GM23338 (cell line): Measurements from ENCODE around the gene TNPO3. TPM values are rescaled to one million over a fixed set of nuclear protein-coding genes. Genes with fewer than 3 reads are reported as not detected.

Source experiments
- ATAC-seq: fragments of 200-7000 bp; cut with Tn5 transposase; 3 replicates; pipeline ENCODE4 v1.9.1; 2020
- DNase-seq: peaks from one replicate; pipeline ENCODE4 v3.0.0-alpha.2; 2015; ENCODE audit warnings: low spot score
- H2AFZ ChIP-seq: fragments of 200-600 bp; sonication (generic); 2 replicates; pipeline ENCODE4 v1.8.0; 2016; ENCODE audit warnings: antibody characterized with exemption, mild to moderate bottlenecking, moderate library complexity
- H3F3A ChIP-seq: fragments of 200-600 bp; sonication (generic); replicated peaks from 2 replicates; pipeline ENCODE4 v1.8.0; 2017; ENCODE audit warnings: antibody characterized with exemption, mixed run types, low read depth
- H3K27ac ChIP-seq: fragments of 200-600 bp; sonication (generic); 2 replicates; pipeline ENCODE4 v1.6.1; 2016; ENCODE audit warnings: low read depth
- H3K27me3 ChIP-seq: fragments of 200-600 bp; sonication (generic); 2 replicates; pipeline ENCODE4 v1.8.0; 2016; ENCODE audit warnings: mild to moderate bottlenecking, mixed run types, moderate library complexity; ENCODE audit not compliant: insufficient read depth
- H3K36me3 ChIP-seq: fragments of 200-600 bp; sonication (generic); 2 replicates; pipeline ENCODE4 v1.8.0; 2016; ENCODE audit warnings: mild to moderate bottlenecking; ENCODE audit not compliant: insufficient read depth
- H3K4me1 ChIP-seq: fragments of 200-600 bp; sonication (generic); 2 replicates; pipeline ENCODE4 v1.8.0; 2016; ENCODE audit warnings: mild to moderate bottlenecking, moderate library complexity; ENCODE audit not compliant: insufficient read depth
- H3K4me2 ChIP-seq: fragments of 200-600 bp; sonication (generic); 2 replicates; pipeline ENCODE4 v1.7.1; 2017; ENCODE audit warnings: mixed run types
- H3K4me3 ChIP-seq: fragments of 200-600 bp; sonication (generic); 2 replicates; pipeline ENCODE4 v1.6.1; 2016; ENCODE audit warnings: mixed run types
- H3K79me2 ChIP-seq: fragments of 200-600 bp; sonication (generic); replicated peaks from 2 replicates; pipeline ENCODE4 v1.8.0; 2017; ENCODE audit warnings: mild to moderate bottlenecking; ENCODE audit not compliant: insufficient read depth
- H3K9me2 ChIP-seq: fragments of 200-600 bp; sonication (generic); 2 replicates; pipeline ENCODE4 v1.8.0; 2017; ENCODE audit not compliant: insufficient read depth
- H4K20me1 ChIP-seq: fragments of 200-600 bp; sonication (generic); replicated peaks from 2 replicates; pipeline ENCODE4 v1.8.0; 2017; ENCODE audit warnings: mild to moderate bottlenecking; ENCODE audit not compliant: insufficient read depth
- H3K27ac Mint-ChIP-seq: 2 replicates; pipeline ENCODE4 v1.8.0; 2020; ENCODE audit warnings: inconsistent platforms, mild to moderate bottlenecking, moderate library complexity, mixed read lengths
- H3K27me3 Mint-ChIP-seq: 3 replicates; pipeline ENCODE4 v1.8.0; 2022; ENCODE audit warnings: low read depth, mild to moderate bottlenecking, moderate library complexity, mixed read lengths, inconsistent platforms; ENCODE audit not compliant: insufficient read depth, poor library complexity
- H3K36me3 Mint-ChIP-seq: 3 replicates; pipeline ENCODE4 v1.8.0; 2021; ENCODE audit warnings: low read depth, mild to moderate bottlenecking, inconsistent platforms, moderate library complexity, mixed read lengths
- H3K4me1 Mint-ChIP-seq: 3 replicates; pipeline ENCODE4 v1.8.0; 2020; ENCODE audit warnings: mild to moderate bottlenecking, inconsistent platforms, mixed read lengths
- H3K4me3 Mint-ChIP-seq: 3 replicates; pipeline ENCODE4 v1.8.0; 2021; ENCODE audit warnings: moderate library complexity, mild to moderate bottlenecking, inconsistent platforms, mixed read lengths
- H3K9me3 Mint-ChIP-seq: 3 replicates; pipeline ENCODE4 v1.8.0; 2020; ENCODE audit warnings: moderate library complexity, mild to moderate bottlenecking, inconsistent platforms, mixed read lengths
- EZH2 ChIP-seq: fragments of 200-600 bp; sonication (generic); IDR thresholded peaks from one replicate; pipeline ENCODE4 v1.8.0; 2017; ENCODE audit warnings: antibody characterized with exemption, mild to moderate bottlenecking, low read depth; ENCODE audit not compliant: unreplicated experiment
- EZH2phosphoT487 ChIP-seq: fragments of 200-600 bp; sonication (generic); IDR thresholded peaks from one replicate; pipeline ENCODE4 v1.8.1; 2018; ENCODE audit warnings: antibody characterized with exemption; ENCODE audit not compliant: unreplicated experiment
- JUNB ChIP-seq: IDR thresholded peaks from one replicate; pipeline ENCODE4 v1.6.1; 2016; ENCODE audit warnings: antibody characterized with exemption; ENCODE audit not compliant: unreplicated experiment
- NANOG ChIP-seq: IDR thresholded peaks from 2 replicates; pipeline ENCODE4 v1.6.1; 2016; ENCODE audit warnings: antibody characterized with exemption, borderline replicate concordance
- STAT1 ChIP-seq: IDR thresholded peaks from one replicate; pipeline ENCODE4 v1.6.1; 2016; ENCODE audit warnings: antibody characterized with exemption; ENCODE audit not compliant: unreplicated experiment
- ZNF114 ChIP-seq: fragments of 250-450 bp; sonication (Bioruptor Pico); IDR thresholded peaks from 2 replicates; pipeline ENCODE4 v1.5.0; 2020; ENCODE audit warnings: mild to moderate bottlenecking, moderate library complexity
- ZNF331 ChIP-seq: fragments of 250-450 bp; sonication (Bioruptor Pico); IDR thresholded peaks from 2 replicates; pipeline ENCODE4 v1.5.0; 2020; ENCODE audit warnings: low read depth, mild to moderate bottlenecking, moderate library complexity
- polyA plus RNA-seq: library from polyadenylated mRNA; unstranded; fragments of >200 nt; fragmentation: Nextera tagmentation; extraction: Ambion mirVana; gene quantifications from 2 replicates; pipeline ENCODE4 v1.2.1, GENCODE V29; 2016
- total RNA-seq: library from RNA; depleted of rRNA; stranded (reverse); fragments of >200 nt; shearing (Covaris generic); gene quantifications from 2 replicates; pipeline ENCODE4 v1.2.3, GENCODE V29; 2014
- TF ChIP-seq, protein P1 (sequence below): IDR thresholded peaks from one replicate; pipeline ENCODE4 v1.6.1; 2018; ENCODE audit warnings: antibody characterized with exemption; ENCODE audit not compliant: unreplicated experiment
- TF ChIP-seq, protein P2 (sequence below): IDR thresholded peaks from 2 replicates; pipeline ENCODE4 v1.6.1; 2016; ENCODE audit warnings: antibody characterized with exemption
- TF ChIP-seq, protein P3 (sequence below), 2 experiments: fragments of 200-600 bp in 1 of 2; sonication (generic) in 1 of 2; conservative IDR thresholded peaks; 2 replicates each; pipeline versions ENCODE4 v1.5.1 to v1.6.1; 2016 to 2017; ENCODE audit warnings: antibody characterized with exemption in 2 of 2, low read depth in 2 of 2, mild to moderate bottlenecking in 2 of 2, moderate library complexity in 1 of 2

Gene TNPO3
- total and polyA plus RNA-seq, 2 experiments from 2014 or later, result 38.2 to 127 TPM

DNA sequence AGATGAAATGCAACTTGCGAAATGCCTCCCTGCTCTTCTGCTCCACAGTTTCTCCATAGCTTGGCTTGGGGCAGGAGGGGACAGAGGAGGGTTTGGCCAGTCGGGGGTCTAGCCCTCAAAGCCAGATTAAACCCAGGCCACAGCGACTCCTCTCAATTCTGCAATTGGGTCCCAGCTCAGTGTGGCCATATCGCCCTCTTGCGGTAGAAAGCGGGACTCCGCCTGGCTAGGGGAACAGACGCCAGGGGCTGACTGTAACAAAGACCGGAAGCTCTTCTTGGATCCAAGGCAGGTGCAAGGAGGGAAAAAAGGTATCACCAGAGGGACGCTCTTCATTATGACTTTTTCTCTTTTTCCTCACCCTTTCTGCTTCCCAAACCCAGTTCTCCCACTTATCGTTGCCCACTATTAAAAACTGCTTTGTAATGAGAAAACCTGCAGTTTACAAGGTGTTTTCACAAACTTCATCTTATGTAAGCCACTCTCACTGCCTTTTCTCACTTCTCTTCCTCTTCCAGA, 36.6 kb upstream of the TNPO3 start (continued):
- TF ChIP-seq, protein P1, sequence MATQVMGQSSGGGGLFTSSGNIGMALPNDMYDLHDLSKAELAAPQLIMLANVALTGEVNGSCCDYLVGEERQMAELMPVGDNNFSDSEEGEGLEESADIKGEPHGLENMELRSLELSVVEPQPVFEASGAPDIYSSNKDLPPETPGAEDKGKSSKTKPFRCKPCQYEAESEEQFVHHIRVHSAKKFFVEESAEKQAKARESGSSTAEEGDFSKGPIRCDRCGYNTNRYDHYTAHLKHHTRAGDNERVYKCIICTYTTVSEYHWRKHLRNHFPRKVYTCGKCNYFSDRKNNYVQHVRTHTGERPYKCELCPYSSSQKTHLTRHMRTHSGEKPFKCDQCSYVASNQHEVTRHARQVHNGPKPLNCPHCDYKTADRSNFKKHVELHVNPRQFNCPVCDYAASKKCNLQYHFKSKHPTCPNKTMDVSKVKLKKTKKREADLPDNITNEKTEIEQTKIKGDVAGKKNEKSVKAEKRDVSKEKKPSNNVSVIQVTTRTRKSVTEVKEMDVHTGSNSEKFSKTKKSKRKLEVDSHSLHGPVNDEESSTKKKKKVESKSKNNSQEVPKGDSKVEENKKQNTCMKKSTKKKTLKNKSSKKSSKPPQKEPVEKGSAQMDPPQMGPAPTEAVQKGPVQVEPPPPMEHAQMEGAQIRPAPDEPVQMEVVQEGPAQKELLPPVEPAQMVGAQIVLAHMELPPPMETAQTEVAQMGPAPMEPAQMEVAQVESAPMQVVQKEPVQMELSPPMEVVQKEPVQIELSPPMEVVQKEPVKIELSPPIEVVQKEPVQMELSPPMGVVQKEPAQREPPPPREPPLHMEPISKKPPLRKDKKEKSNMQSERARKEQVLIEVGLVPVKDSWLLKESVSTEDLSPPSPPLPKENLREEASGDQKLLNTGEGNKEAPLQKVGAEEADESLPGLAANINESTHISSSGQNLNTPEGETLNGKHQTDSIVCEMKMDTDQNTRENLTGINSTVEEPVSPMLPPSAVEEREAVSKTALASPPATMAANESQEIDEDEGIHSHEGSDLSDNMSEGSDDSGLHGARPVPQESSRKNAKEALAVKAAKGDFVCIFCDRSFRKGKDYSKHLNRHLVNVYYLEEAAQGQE, result no peak
- TF ChIP-seq ZNF114 (CRISPR knock-in tag), result no peak

DNA sequence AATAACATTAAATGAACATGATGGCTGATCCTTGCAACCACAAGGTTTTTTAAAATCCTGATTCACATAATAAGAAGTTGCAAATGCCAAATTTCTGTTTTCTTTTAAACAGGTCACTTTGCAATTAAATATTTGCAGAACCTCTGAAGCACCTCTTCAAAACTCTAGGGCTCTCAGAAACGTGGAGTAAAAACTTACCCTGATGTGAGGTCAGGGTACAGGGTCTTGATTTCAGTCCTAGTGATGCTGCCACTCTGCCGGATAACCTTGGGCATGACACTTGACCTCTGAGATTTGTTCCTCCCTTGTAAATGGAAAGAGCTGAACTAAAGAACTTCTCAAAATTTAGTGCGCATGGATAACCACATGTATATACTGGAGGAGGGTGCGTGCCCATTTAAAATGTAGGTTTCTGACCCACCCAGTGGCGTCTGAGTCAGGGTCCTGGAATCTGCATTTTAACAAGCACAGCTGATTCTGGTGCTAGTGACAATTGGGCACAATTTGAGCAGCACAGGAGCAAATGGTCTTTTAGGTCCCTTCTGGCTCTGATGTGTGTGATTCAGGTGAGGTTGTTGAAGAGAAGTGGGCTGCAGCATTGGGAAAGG, 35.5 kb upstream of the TNPO3 start:
- no peak for DNase-seq
- ATAC-seq, result no peak
- Histone ChIP-seq H3K27me3 (no peaks in the 10 kb centered on the region), H3K4me1 (no peaks in the 10 kb centered on the region), H3K4me2 (no peak overlapping the region), H3K4me3 (no peak overlapping the region), H3K27ac (no peak overlapping the region), H4K20me1 (no peaks in the 10 kb centered on the region), H3K79me2 (no peaks in the 10 kb centered on the region), H2AFZ (peak overlapping the region; percentile 85; the same call in 1 of the 2 replicates), H3K36me3 (no peaks in the 10 kb centered on the region), H3F3A (no peaks in the 10 kb centered on the region; the same call in 1 of the 2 replicates), H3K9me2 (no peaks in the 10 kb centered on the region)
- Mint-ChIP-seq H3K36me3 (no peaks in the 10 kb centered on the region), H3K27ac (no peak overlapping the region), H3K9me3 (peaks cover 3% of the 10 kb centered on the region; the same call in 1 of the 3 replicates), H3K4me1 (peaks cover 4% of the 10 kb centered on the region; the same call in 2 of the 3 replicates), H3K27me3 (no peaks in the 10 kb centered on the region), H3K4me3 (no peak overlapping the region)
- no peak for TF ChIP-seq ZNF114 (CRISPR knock-in tag)
- TF ChIP-seq, protein P2, sequence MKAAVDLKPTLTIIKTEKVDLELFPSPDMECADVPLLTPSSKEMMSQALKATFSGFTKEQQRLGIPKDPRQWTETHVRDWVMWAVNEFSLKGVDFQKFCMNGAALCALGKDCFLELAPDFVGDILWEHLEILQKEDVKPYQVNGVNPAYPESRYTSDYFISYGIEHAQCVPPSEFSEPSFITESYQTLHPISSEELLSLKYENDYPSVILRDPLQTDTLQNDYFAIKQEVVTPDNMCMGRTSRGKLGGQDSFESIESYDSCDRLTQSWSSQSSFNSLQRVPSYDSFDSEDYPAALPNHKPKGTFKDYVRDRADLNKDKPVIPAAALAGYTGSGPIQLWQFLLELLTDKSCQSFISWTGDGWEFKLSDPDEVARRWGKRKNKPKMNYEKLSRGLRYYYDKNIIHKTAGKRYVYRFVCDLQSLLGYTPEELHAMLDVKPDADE, result no peak
- TF ChIP-seq, protein P1, result no peak
- no peak for TF ChIP-seq JUNB
- no peak for TF ChIP-seq STAT1
- TF ChIP-seq, protein P3, sequence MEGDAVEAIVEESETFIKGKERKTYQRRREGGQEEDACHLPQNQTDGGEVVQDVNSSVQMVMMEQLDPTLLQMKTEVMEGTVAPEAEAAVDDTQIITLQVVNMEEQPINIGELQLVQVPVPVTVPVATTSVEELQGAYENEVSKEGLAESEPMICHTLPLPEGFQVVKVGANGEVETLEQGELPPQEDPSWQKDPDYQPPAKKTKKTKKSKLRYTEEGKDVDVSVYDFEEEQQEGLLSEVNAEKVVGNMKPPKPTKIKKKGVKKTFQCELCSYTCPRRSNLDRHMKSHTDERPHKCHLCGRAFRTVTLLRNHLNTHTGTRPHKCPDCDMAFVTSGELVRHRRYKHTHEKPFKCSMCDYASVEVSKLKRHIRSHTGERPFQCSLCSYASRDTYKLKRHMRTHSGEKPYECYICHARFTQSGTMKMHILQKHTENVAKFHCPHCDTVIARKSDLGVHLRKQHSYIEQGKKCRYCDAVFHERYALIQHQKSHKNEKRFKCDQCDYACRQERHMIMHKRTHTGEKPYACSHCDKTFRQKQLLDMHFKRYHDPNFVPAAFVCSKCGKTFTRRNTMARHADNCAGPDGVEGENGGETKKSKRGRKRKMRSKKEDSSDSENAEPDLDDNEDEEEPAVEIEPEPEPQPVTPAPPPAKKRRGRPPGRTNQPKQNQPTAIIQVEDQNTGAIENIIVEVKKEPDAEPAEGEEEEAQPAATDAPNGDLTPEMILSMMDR (conservative IDR thresholded peaks at IDR 0.05; ENCODE audit: low read depth in 2 of 2), result no peak
- no peak for TF ChIP-seq EZH2phosphoT487
- no peak for TF ChIP-seq EZH2
- TF ChIP-seq NANOG, result no peak
- no peak for TF ChIP-seq ZNF331 (CRISPR knock-in tag)
